ENCODE results near the gene DNMT3B. TPM values are rescaled to one million over a fixed set of nuclear protein-coding genes. Genes with fewer than 3 reads are reported as not detected.

Gene DNMT3B
- total RNA-seq, 4 donors from 2014 or later: 0.22 to 2.1 (median 0.85) TPM; not detected in 1

GRCh38 chr20:32834972-32835371, 72.8 kb downstream of the DNMT3B start:
- TF ChIP-seq CTCF (IDR thresholded peaks at IDR 0.05; ENCODE audit: low read depth): no peak

GRCh38 chr20:32837157-32837556, 75.0 kb downstream of the DNMT3B start:
- TF ChIP-seq CTCF (IDR thresholded peaks at IDR 0.05; ENCODE audit: low read depth): no peak

GRCh38 chr20:32839227-32839981, 77.2 kb downstream of the DNMT3B start:
- TF ChIP-seq CTCF (IDR thresholded peaks at IDR 0.05; ENCODE audit: low read depth): no peak

GRCh38 chr20:32839982-32840285, 77.7 kb downstream of the DNMT3B start:
- TF ChIP-seq CTCF (IDR thresholded peaks at IDR 0.05; ENCODE audit: low read depth): no peak

GRCh38 chr20:32841174-32841573, 79.0 kb downstream of the DNMT3B start:
- TF ChIP-seq CTCF (IDR thresholded peaks at IDR 0.05; ENCODE audit: low read depth): no peak

GRCh38 chr20:32841632-32842031, 79.4 kb downstream of the DNMT3B start:
- no peak for TF ChIP-seq CTCF (IDR thresholded peaks at IDR 0.05; ENCODE audit: low read depth)

- TF ChIP-seq CTCF (IDR thresholded peaks at IDR 0.05; ENCODE audit: low read depth): no peak
These were observed 80.7 kb downstream of the DNMT3B start for GRCh38 chr20:32842688-32843524.
